Thoracic aorta (tissue), 2 donors: ENCODE data around the gene LRRC70. TPM values are rescaled to one million over a fixed set of nuclear protein-coding genes. Genes with fewer than 3 reads are reported as not detected.

Experiments used
- ATAC-seq: fragments of 150-250 bp; one replicate; pipeline ENCODE4 v1.8.0; 2017; ENCODE audit warnings: low read depth; ENCODE audit not compliant: insufficient number of reproducible peaks, low FRiP score
- DNase-seq: peaks from one replicate; pipeline ENCODE4 v3.0.0-alpha.2; 2020; ENCODE audit warnings: low spot score
- H3K27ac ChIP-seq, 2 donors: fragments of 200-600 bp; sonication (generic); 1 replicate in 1 of 2; 2 replicates in 1 of 2; pipeline ENCODE4 v1.5.1; 2016; ENCODE audit warnings: mild to moderate bottlenecking in 2 of 2, moderate library complexity in 2 of 2
- H3K27me3 ChIP-seq: fragments of 200-600 bp; sonication (generic); replicated peaks from 2 replicates; pipeline ENCODE4 v1.6.0; 2016; ENCODE audit warnings: mild to moderate bottlenecking; ENCODE audit not compliant: insufficient read depth
- H3K36me3 ChIP-seq: fragments of 200-600 bp; sonication (generic); one replicate; pipeline ENCODE4 v1.5.1; 2016
- H3K4me1 ChIP-seq, 2 donors: fragments of 200-600 bp; sonication (generic); 1 replicate in 1 of 2; 2 replicates in 1 of 2; pipeline versions ENCODE4 v1.5.1 to v1.6.0; 2016; ENCODE audit warnings: low read depth in 2 of 2, mild to moderate bottlenecking in 1 of 2; ENCODE audit not compliant: control insufficient read depth in 1 of 2
- H3K4me3 ChIP-seq: fragments of 200-600 bp; sonication (generic); 2 replicates; pipeline ENCODE4 v1.5.1; 2016; ENCODE audit warnings: mild to moderate bottlenecking
- H3K9me3 ChIP-seq: fragments of 200-600 bp; sonication (generic); 2 replicates; pipeline ENCODE4 v1.5.1; 2016
- CTCF ChIP-seq: fragments of 200-600 bp; sonication (generic); IDR thresholded peaks from one replicate; pipeline ENCODE4 v1.5.1; 2019; ENCODE audit warnings: antibody characterized with exemption
- total RNA-seq, 2 donors: library from RNA; depleted of rRNA; stranded (reverse); fragments of >200 nt; gene quantifications; one replicate each; pipeline versions ENCODE4 v1.1.0 to v1.2.3, GENCODE V29; 2016

LRRC70 gene
- total RNA-seq, 2 donors from 2014 or later = 3.6 to 4.2 TPM

- Histone ChIP-seq H3K9me3 (no peaks in the 10 kb centered on the region), H3K4me1 (no peaks in the 10 kb centered on the region), H3K36me3 (no peaks in the 10 kb centered on the region), H3K4me3 (no peak overlapping the region), H3K27me3 (no peaks in the 10 kb centered on the region), H3K27ac (no peak overlapping the region)
- TF ChIP-seq CTCF = no peak
- DNase-seq (no peak), ATAC-seq (no peak)
Measured at GRCh38 chr5:62614355-62614754, 35.7 kb downstream of the LRRC70 start.

GRCh38 chr5:62616615-62617277 lies 38.1 kb downstream of the LRRC70 start:
- Histone ChIP-seq H3K27ac (no peak overlapping the region), H3K27me3 (no peaks in the 10 kb centered on the region), H3K4me3 (no peak overlapping the region), H3K9me3 (no peaks in the 10 kb centered on the region), H3K36me3 (no peaks in the 10 kb centered on the region), H3K4me1 (no peaks in the 10 kb centered on the region)
- DNase-seq (no peak), ATAC-seq (no peak)
- no peak for TF ChIP-seq CTCF

GRCh38 chr5:62617943-62618342 lies 39.3 kb downstream of the LRRC70 start:
- Histone ChIP-seq H3K9me3 (no peaks in the 10 kb centered on the region), H3K4me3 (no peak overlapping the region), H3K4me1 (no peaks in the 10 kb centered on the region), H3K27ac (no peak overlapping the region), H3K36me3 (no peaks in the 10 kb centered on the region), H3K27me3 (no peaks in the 10 kb centered on the region)
- no peak for TF ChIP-seq CTCF
- no peak for ATAC-seq
- DNase-seq = no peak

- no peaks in the 10 kb centered on the region for H3K9me3 ChIP-seq
- no peaks in the 10 kb centered on the region for H3K27me3 ChIP-seq
- DNase-seq = no peak
- no peak overlapping the region for H3K4me3 ChIP-seq
- H3K4me1 ChIP-seq = no peaks in the 10 kb centered on the region
- no peaks in the 10 kb centered on the region for H3K36me3 ChIP-seq
- no peak overlapping the region for H3K27ac ChIP-seq
- no peak for ATAC-seq
- no peak for TF ChIP-seq CTCF
Measured at GRCh38 chr5:62620761-62621160, 42.1 kb downstream of the LRRC70 start.

- no peaks in the 10 kb centered on the region for H3K4me1 ChIP-seq
- no peak for ATAC-seq
- no peak overlapping the region for H3K4me3 ChIP-seq
- H3K27ac ChIP-seq = no peak overlapping the region
- no peak for TF ChIP-seq CTCF
- no peak for DNase-seq
- no peaks in the 10 kb centered on the region for H3K36me3 ChIP-seq
- H3K27me3 ChIP-seq = no peaks in the 10 kb centered on the region
- H3K9me3 ChIP-seq = no peaks in the 10 kb centered on the region
Measured at GRCh38 chr5:62621280-62621679, 42.7 kb downstream of the LRRC70 start.
